HG03432 (cell line): ENCODE measurements around the gene NSD1.
A peak's percentile ranks its signal among the peaks of the same experiment; 100 is the strongest.

Source experiments
- ATAC-seq: cut with Tn5 transposase; IDR thresholded peaks from one replicate; pipeline ENCODE4 v1.9.1; 2021; ENCODE audit warnings: mild to moderate bottlenecking, moderate library complexity; ENCODE audit not compliant: unreplicated experiment

NSD1 gene

GRCh38 chr5:177097016-177097985, 36.3 kb upstream of the NSD1 start:
- ATAC-seq: no peak

- ATAC-seq: no peak
Measured at GRCh38 chr5:177098120-177098469, 35.5 kb upstream of the NSD1 start.

GRCh38 chr5:177098470-177099141, 35.0 kb upstream of the NSD1 start:
- ATAC-seq: no peak

- no peak for ATAC-seq
Measured at GRCh38 chr5:177099422-177100093, 34.0 kb upstream of the NSD1 start.

GRCh38 chr5:177100714-177101121, 32.9 kb upstream of the NSD1 start:
- ATAC-seq: no peak

- ATAC-seq: no peak
Measured at GRCh38 chr5:177103523-177104253, 29.9 kb upstream of the NSD1 start.

GRCh38 chr5:177105691-177106476, 27.7 kb upstream of the NSD1 start:
- ATAC-seq: no peak

GRCh38 chr5:177107159-177107558, 26.4 kb upstream of the NSD1 start:
- no peak for ATAC-seq

- ATAC-seq: no peak
Measured at GRCh38 chr5:177109810-177110209, 23.8 kb upstream of the NSD1 start.

GRCh38 chr5:177111720-177112394, 21.7 kb upstream of the NSD1 start:
- no peak for ATAC-seq

- no peak for ATAC-seq
Measured at GRCh38 chr5:177112589-177113220, 20.9 kb upstream of the NSD1 start.

- peak; percentile 59 for ATAC-seq
Measured at GRCh38 chr5:177113566-177114424, 19.8 kb upstream of the NSD1 start.

- ATAC-seq: peak; percentile 68
Measured at GRCh38 chr5:177116631-177117373, 16.8 kb upstream of the NSD1 start.

- no peak for ATAC-seq
Measured at GRCh38 chr5:177117441-177118045, 16.0 kb upstream of the NSD1 start.

GRCh38 chr5:177122566-177122965, 11.0 kb upstream of the NSD1 start:
- ATAC-seq: no peak

- no peak for ATAC-seq
Measured at GRCh38 chr5:177123789-177124485, 9.6 kb upstream of the NSD1 start.
